ENCODE data around the gene TDRD3.
"Not testable (repeated sequence)": the region's sequence is repeated elsewhere in the genome, so short reads cannot be mapped to it uniquely, and the experiment has no call there.

The TDRD3 gene

DNA sequence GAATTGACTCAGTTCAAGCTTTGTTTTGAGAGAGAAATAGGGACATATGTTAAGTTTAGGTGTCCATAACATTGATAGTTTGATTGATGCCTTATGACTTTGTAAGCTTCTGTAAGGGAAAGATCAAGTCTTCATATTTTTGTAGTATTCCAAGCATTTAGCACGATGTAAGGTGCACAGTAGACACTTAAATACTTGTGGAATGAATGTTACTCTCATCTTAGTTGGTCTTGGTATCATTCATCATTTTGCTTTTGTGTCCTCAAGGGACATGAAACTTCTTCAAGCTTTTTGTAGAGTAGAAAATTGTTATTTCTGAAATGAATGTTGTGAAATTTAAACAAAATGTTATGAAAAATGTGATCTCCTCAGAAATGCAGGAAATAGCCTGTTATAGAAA lies 10.1 kb downstream of the TDRD3 start:
- ChIA-PET POLR2A (no interaction called here), CTCF (interaction anchor here (1.8 kb wide), 1 partner anchor 10 kb away, joined by 10 read pairs; the partner anchor contains the start of gene TDRD3)
- TF ChIP-seq, protein P1, sequence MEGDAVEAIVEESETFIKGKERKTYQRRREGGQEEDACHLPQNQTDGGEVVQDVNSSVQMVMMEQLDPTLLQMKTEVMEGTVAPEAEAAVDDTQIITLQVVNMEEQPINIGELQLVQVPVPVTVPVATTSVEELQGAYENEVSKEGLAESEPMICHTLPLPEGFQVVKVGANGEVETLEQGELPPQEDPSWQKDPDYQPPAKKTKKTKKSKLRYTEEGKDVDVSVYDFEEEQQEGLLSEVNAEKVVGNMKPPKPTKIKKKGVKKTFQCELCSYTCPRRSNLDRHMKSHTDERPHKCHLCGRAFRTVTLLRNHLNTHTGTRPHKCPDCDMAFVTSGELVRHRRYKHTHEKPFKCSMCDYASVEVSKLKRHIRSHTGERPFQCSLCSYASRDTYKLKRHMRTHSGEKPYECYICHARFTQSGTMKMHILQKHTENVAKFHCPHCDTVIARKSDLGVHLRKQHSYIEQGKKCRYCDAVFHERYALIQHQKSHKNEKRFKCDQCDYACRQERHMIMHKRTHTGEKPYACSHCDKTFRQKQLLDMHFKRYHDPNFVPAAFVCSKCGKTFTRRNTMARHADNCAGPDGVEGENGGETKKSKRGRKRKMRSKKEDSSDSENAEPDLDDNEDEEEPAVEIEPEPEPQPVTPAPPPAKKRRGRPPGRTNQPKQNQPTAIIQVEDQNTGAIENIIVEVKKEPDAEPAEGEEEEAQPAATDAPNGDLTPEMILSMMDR (IDR thresholded peaks at IDR 0.05; ENCODE audit: insufficient read depth, low read length, missing control alignments) = no peak
- DNase-seq (ENCODE audit: low read depth, low spot score) = no peak
- no peak overlapping the region for H3K4me3 ChIP-seq (ENCODE audit: low read depth, low read length)

DNA sequence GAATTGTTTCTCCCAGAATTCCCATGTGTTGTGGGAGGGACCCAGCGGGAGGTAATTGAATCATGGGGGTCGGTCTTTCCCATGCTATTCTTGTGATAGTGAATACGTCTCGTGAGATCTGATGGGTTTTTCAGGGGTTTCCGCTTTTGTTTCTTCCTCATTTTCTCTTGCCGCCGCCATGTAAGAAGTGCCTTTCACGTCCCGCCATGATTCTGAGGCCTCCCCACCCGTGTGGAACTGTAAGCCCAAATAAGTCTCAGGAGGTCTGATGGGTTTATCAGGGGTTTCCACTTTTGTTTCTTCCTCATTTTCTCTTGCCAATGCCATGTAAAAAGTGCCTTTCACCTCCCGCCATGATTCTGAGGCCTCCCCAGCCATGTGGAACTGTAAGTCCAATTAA lies 10.8 kb downstream of the TDRD3 start:
- POLR2A ChIA-PET; DNase-seq (ENCODE audit: low read depth, low spot score); H3K4me3 ChIP-seq (ENCODE audit: low read depth, low read length): not testable (repeated sequence)
- CTCF ChIA-PET = interaction anchor here (0.6 to 1.8 kb wide), 2 partner anchors 9 to 10 kb away, joined by 3 to 10 read pairs; partner anchors contain the start of gene TDRD3

- CTCF ChIA-PET = not testable (repeated sequence)
These were observed 12.7 kb downstream of the TDRD3 start for GRCh38 chr13:60409574-60410292.

GRCh38 chr13:60410299-60410698 lies 13.3 kb downstream of the TDRD3 start:
- CTCF ChIA-PET = no interaction called here

More at GRCh38 chr13:60409574-60410292, 12.7 kb downstream of the TDRD3 start:
- DNase-seq (ENCODE audit: low read depth, low spot score); H3K4me3 ChIP-seq (ENCODE audit: low read depth, low read length); POLR2A ChIA-PET: not testable (repeated sequence)

DNA sequence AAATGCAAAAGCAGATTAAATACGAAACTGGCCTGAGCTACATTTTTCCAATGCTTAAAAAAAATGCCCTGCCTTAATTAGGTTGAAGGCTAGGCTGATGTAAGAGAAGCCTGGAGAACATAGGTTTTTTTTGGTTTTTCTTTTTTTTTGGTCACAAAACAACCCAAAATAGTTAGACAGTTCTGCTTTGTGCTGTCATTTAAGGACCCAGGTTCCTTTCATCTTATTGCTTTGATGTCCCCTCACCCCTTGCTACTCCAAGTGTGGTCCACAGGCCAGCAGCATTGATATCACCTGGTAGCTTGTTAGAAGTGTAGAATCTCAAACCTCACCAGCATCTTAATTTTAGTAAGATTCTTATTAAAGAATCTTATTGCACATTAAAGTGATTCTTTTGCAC lies 14.4 kb downstream of the TDRD3 start:
- TF ChIP-seq, protein P1 (IDR thresholded peaks at IDR 0.05; ENCODE audit: insufficient read depth, low read length, missing control alignments) = no peak
- H3K4me3 ChIP-seq (ENCODE audit: low read depth, low read length) = no peak overlapping the region
- ChIA-PET POLR2A (no interaction called here), CTCF (interaction anchor here (1.1 kb wide), 2 partner anchors 9 to 20 kb away, joined by 3 to 4 read pairs; no protein-coding TSS in a partner anchor)
- DNase-seq (ENCODE audit: low read depth, low spot score) = no peak

More at GRCh38 chr13:60410299-60410698, 13.3 kb downstream of the TDRD3 start:
- DNase-seq (ENCODE audit: low read depth, low spot score) = no peak
- POLR2A ChIA-PET = no interaction called here
- TF ChIP-seq, protein P1 (IDR thresholded peaks at IDR 0.05; ENCODE audit: insufficient read depth, low read length, missing control alignments) = no peak
- no peak overlapping the region for H3K4me3 ChIP-seq (ENCODE audit: low read depth, low read length)

DNA sequence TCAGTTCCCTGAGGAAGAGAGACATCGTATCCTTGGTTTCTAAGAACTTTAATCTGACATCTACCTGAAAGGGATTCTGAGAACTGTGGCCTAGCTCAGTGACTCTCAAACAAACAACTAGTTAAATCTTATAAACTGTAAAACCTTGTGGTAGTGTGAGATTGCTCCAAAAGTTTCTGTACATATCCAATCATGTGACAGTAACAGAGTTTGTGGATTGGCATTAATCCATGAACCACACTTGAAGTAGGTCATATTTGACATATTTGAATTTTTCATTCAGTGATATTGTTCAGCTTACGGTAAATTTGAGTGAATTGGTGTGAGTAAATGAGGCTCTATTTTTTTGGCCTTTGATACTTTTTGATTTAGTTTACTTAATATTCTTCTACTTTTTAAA lies 15.0 kb downstream of the TDRD3 start:
- TF ChIP-seq, protein P1 (IDR thresholded peaks at IDR 0.05; ENCODE audit: insufficient read depth, low read length, missing control alignments) = no peak
- ChIA-PET CTCF (interaction anchor here (1.1 kb wide), 2 partner anchors 9 to 19 kb away, joined by 3 to 4 read pairs; no protein-coding TSS in a partner anchor), POLR2A (no interaction called here)
- DNase-seq (ENCODE audit: low read depth, low spot score) = no peak
- no peak overlapping the region for H3K4me3 ChIP-seq (ENCODE audit: low read depth, low read length)

DNA sequence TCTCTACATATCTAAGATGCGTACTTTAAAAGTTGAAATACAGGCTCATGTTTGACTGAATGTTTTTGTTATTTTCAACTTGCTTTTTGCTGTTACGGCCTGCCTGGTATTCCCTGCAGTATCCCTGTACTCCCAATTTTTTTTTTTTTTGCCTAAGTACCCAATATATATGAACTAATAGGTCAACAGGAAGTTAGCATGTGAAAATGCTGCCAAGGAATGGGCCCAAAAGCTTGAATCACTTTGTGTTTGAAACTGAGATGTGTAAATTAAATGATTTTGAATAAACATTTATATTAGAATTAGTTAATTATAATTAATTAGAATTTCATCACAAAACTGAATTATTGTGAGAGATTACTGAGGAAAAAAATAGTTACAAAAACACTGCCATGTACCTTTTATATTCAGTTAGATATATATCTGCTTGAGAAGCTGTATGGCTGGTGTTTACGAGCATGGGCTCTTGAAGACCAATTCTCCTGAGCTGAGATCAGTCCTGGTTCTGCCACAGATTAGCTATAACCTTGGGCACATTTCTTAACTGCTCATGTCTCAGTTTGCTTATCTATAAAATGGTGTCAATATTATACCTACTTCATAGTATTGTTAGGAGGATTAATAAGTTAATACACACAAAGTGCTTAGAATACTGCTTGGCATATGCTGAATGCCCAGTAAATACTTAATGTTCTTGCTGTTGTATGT lies 16.0 kb downstream of the TDRD3 start:
- CTCF ChIA-PET = no interaction called here
- TF ChIP-seq, protein P1 (IDR thresholded peaks at IDR 0.05; ENCODE audit: insufficient read depth, low read length, missing control alignments) = no peak
- DNase-seq (ENCODE audit: low read depth, low spot score) = no peak
- POLR2A ChIA-PET = no interaction called here
- no peak overlapping the region for H3K4me3 ChIP-seq (ENCODE audit: low read depth, low read length)

Data from AG04449 (cell line).